ENCODE data around the gene C6orf15.

C6orf15 gene

GRCh38 chr6:31112478-31112877 lies at the start of gene C6orf15:
C6orf15 (minus strand) TSS chr6:31112575; CDS start chr6:31112555, 20 bp downstream.
- DNase-seq: no peak

- DNase-seq: no peak
These were observed 49.1 kb upstream of the C6orf15 start for GRCh38 chr6:31161216-31162126.

- peak; percentile 25 for DNase-seq
These were observed 46.8 kb upstream of the C6orf15 start for GRCh38 chr6:31158863-31159855.

- DNase-seq: peak; percentile 99
These were observed 45.9 kb upstream of the C6orf15 start, which contains the start of gene TCF19 for GRCh38 chr6:31158140-31158862. TCF19 (plus strand) TSS chr6:31158589; CDS start chr6:31159470, 881 bp downstream.

- DNase-seq: no peak
These were observed 45.3 kb upstream of the C6orf15 start, which contains the start of gene CCHCR1 for GRCh38 chr6:31157513-31158139. CCHCR1 (minus strand) TSS chr6:31157802; CDS start chr6:31157600, 202 bp downstream.

GRCh38 chr6:31156641-31157040 lies 44.3 kb upstream of the C6orf15 start:
- DNase-seq: no peak

GRCh38 chr6:31154436-31154835 lies 42.1 kb upstream of the C6orf15 start:
- DNase-seq: no peak

- no peak for DNase-seq
These were observed 40.4 kb upstream of the C6orf15 start for GRCh38 chr6:31152781-31153180.

- DNase-seq: no peak
These were observed 37.6 kb upstream of the C6orf15 start for GRCh38 chr6:31149827-31150447.

GRCh38 chr6:31145386-31145785 lies 33.0 kb upstream of the C6orf15 start:
- no peak for DNase-seq

- DNase-seq: no peak
These were observed 32.6 kb upstream of the C6orf15 start for GRCh38 chr6:31144970-31145340.

GRCh38 chr6:31144296-31144969 lies 32.1 kb upstream of the C6orf15 start:
- DNase-seq: no peak

- no peak for DNase-seq
These were observed 30.8 kb upstream of the C6orf15 start for GRCh38 chr6:31143148-31143547.

GRCh38 chr6:31142361-31142761 lies 30.0 kb upstream of the C6orf15 start:
- DNase-seq: no peak

- DNase-seq: no peak
These were observed 28.3 kb upstream of the C6orf15 start for GRCh38 chr6:31140643-31141042.

- no peak for DNase-seq
These were observed 27.2 kb upstream of the C6orf15 start for GRCh38 chr6:31139599-31139998.

- no peak for DNase-seq
These were observed 26.6 kb upstream of the C6orf15 start, which contains the start of gene PSORS1C2 for GRCh38 chr6:31138982-31139381. PSORS1C2 (minus strand) TSS chr6:31139066; CDS start chr6:31139026, 40 bp downstream.

- no peak for DNase-seq
These were observed 23.3 kb upstream of the C6orf15 start for GRCh38 chr6:31135710-31136109.

- no peak for DNase-seq
These were observed 20.4 kb upstream of the C6orf15 start for GRCh38 chr6:31132806-31133205.

- DNase-seq: no peak
These were observed 19.2 kb upstream of the C6orf15 start for GRCh38 chr6:31131595-31131994.

- no peak for DNase-seq
These were observed 18.4 kb upstream of the C6orf15 start for GRCh38 chr6:31130751-31131150.
